Erythroblast (primary cell): ENCODE data around the gene EVA1B.

Source experiments
- DNase-seq, 2 experiments: peaks; one replicate each; lab custom pipeline; 2025; lab: John Stamatoyannopoulos, UW
- GATA1 ChIP-seq: IDR thresholded peaks from 2 replicates; pipeline ENCODE4 v1.6.1; 2011; ENCODE audit warnings: low read depth, mild to moderate bottlenecking, control low read depth, low read length, moderate library complexity
- POLR2A ChIP-seq: IDR thresholded peaks from 2 replicates; pipeline ENCODE4 v1.6.1; 2011; ENCODE audit warnings: mild to moderate bottlenecking, low read length

Gene EVA1B

GRCh38 chr1:36339615-36340014 lies 16.2 kb upstream of the EVA1B start:
- DNase-seq, result no peak
- TF ChIP-seq GATA1 (no peak), POLR2A (no peak)

DNA sequence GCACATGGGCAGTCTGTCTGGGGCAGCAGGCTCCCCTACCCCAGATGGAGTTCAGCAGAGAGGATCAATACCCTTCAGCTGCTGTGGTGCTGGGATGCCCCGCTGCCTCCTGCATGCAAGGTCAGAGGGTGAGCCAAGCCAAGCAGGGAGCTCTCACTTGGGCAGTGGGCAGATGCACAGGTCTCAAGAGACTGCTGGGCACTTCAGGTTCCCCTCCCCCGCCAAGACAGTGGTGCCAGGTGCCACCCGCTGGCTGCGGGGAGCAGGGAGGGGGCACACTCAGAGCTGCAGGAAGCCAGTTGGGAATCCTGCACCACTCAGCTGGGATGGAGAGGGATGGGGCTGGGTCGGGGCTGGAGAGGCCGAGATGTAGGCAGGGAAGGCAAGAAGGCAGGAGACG lies 15.8 kb upstream of the EVA1B start:
- DNase-seq, result no peak
- TF ChIP-seq POLR2A (no peak), GATA1 (no peak)

DNA sequence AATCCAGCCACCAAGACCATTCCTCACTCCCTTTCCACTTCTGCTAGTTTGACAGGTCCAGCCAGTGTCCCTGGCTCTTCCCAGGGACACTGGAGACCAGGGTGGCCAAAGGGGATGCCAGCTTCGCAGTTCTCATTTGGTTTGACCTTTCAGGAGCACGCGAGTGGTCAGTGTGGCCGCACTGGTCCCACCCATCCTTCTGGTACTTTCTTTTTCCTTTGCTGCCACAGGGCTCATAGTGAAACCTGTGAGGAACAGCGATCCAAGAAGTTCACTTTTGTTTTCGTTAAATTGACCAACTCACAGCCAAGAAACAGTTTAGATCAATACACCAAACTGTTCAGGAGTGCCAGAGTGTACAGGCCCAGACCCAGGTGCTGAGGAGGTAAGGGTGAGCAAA lies 14.4 kb upstream of the EVA1B start:
- DNase-seq, result no peak

GRCh38 chr1:36330940-36331339 lies 7.5 kb upstream of the EVA1B start:
- TF ChIP-seq POLR2A (no peak), GATA1 (no peak)
- no peak for DNase-seq

More for the DNA sequence above, 14.4 kb upstream of the EVA1B start:
- TF ChIP-seq POLR2A (no peak), GATA1 (no peak)

DNA sequence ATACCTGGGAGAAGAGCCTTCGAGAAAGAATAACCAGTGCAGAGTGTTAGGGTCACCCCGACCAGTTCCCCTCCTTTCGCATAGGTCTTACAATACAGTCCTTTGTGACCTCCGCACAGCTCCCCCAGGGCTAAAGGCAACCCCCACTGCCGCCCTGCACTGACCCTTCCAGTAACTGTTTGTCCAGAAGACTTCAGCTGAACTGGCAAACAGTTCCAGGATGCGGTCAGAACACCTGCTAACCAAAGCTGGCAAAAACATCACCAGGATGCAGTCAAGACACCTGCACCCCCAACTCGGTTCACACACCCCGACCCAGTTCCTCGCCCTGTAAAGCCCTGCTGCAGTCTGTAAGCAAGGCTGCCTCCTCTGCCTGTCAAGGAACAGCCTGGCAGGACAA lies 6.4 kb upstream of the EVA1B start:
- DNase-seq, result no peak
- TF ChIP-seq POLR2A (no peak), GATA1 (no peak)

DNA sequence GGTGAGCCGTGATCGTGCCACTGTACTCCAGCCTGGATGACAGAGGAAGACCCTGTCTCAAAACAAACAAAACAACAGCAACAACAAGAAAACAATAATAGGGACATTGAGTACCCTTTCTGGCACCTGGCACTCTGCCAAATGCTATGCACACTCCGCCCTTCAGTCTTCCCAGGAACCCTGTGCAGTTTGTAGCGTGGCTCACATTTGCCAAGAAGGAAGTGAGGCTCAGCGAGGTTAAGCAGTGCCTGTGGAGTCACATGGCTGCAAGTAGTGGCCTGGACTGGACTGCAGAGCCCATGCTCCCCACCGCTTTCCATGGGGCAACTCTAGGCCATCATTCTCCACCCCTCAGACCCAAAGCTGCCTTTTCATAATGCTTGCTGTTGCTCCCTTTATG lies 5.3 kb upstream of the EVA1B start:
- peak; percentile 27 to 49 for DNase-seq
- TF ChIP-seq POLR2A (no peak), GATA1 (no peak)

- no peak for DNase-seq
- no peak for TF ChIP-seq GATA1
- no peak for TF ChIP-seq POLR2A
Observed at GRCh38 chr1:36328088-36328480, 4.6 kb upstream of the EVA1B start.

DNA sequence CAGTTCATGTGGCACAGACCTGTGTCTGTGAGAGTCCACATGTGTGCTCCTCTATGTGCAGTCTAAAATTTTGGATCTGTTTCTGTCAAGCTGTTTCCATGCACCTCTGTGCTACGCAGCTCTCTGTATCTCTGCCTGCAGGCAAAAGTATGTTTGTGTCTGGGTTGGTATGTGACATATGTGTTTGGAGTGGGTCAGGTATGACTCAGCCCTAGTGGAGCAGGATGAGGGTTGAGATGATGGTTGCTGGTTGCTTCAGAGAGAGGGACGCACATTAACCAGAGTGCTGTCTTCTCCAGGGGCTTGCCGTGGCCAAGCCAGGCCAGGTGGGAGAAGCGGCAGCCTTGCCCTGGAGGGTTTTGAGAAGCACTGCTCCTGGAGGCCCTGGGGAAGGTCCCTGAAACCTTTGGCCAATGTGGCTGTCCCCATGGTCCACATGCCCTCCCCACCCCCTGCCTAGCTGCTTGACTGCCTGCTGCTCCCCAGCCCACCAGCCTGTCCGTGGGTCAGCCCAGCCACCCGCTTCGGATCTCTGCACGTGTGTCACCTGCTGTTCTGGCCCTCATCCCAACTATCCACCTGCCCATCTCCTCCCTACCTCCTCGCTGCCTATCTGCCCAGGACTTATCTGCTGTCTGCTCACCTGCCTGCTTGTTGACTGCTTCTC lies 4.1 kb upstream of the EVA1B start:
- TF ChIP-seq GATA1, result no peak
- TF ChIP-seq POLR2A, result no peak
- no peak for DNase-seq

- no peak for TF ChIP-seq POLR2A
- peak in 1 of 2 experiments; percentile 16 for DNase-seq
Observed at GRCh38 chr1:36326499-36326898, 3.1 kb upstream of the EVA1B start.

DNA sequence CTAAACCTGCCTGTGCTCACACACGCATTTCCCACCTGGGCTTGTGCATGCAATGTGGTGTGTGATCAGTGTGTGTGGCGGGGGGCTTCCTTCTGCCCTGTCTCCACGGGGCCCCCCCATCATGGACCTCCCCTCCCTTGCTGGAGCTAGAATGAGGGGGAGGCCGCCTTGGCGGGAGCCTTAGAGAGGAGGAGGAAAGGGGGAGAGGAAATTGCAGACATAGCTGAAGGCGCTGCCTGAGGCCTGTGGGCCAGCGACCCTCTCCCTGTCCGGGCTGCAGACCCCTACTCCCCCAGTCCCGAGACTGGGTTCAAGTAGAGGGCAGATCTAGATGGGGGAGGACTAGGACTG lies 883 bp upstream of the EVA1B start:
- DNase-seq, result no peak
- no peak for TF ChIP-seq GATA1
- TF ChIP-seq POLR2A, result no peak

DNA sequence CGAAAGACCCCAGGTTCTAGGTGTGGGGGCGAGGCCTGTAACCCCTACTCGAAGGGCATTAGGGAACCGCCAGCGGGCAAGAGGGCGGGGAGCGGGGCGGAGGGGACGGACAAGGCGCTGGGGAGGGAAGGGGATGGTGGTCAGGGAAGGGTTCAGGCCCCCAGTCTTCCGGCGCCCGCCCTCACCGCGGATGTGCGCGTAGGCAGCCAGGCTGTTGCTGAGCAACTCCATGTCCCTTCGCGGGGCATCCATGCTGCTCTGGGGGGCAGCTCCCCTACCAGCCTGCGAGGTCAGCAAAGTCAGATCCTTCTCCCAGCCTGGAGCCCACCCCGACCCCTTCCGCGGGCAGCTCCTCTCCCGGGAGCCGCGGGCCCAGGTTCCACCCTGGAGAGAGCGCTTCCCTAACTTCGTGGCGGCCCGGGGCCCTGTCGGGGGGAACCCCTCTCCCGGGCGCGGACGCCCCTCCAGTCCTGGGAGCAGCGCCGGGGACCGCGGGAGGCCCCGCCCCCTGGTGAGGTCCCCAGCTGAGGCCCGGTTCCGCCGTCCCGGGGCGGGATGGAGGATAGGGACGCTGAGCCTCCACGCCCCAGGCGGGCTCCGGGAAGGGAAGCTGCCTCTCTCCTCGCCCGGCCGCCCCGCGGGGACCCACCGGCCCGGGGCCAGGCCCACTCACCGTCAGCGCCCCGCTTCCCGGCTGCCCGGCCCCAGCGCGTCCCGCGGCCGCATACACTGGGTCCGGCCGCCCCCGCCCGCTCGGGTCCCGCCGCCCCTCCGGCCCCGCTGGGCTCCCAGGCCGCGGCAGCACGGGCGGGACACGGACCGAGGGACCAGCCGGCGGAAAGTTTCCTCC lies 434 bp downstream of the EVA1B start:
- TF ChIP-seq POLR2A (no peak), GATA1 (no peak)
- DNase-seq, result no peak

GRCh38 chr1:36322041-36322785 lies 1.2 kb downstream of the EVA1B start:
- DNase-seq, result no peak
- TF ChIP-seq POLR2A, result no peak
- TF ChIP-seq GATA1, result no peak

DNA sequence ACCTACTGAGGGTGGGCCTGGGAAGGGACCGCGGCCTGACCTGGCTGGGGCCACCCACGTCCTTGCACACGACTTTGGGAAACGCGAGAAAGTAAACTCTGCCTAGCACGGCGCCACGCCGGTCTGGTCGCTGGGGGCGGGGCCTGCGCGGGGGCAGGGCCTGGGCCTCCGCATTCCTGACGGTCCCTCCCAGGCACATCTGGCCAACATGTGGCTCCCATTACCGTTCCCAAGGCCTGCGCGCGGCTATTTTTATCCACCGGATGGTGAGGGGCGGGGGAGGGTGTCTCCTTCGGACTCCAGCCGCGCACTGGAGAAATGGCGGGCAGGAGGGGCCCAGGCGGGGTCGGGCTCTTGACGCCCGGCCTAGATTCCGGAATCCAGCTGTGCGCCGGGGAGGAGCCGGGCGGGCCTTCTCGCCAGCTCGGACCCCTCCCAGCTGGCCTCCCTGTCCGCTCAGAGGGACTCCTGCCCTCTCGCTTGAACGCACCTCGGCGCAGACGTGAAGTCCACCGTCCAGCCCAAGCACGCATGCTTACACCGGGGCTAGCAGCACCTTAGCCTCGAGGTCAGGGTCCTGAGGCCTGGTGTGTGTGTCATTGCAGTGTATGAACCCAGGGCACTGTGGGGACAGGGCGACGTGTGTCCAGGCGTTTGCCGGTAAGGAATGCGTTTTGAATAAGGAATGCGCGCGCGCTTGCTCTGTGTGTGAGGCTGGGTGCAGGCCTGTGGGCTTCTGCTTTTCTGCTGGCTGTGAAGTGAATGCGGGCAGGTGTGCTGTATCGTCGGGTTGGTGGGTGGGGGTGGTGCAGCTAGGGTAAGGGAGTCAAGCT lies 2.1 kb downstream of the EVA1B start:
- TF ChIP-seq GATA1, result no peak
- TF ChIP-seq POLR2A, result no peak
- peak in 1 of 2 experiments; percentile 15 for DNase-seq
